ENCODE measurements around the gene RAB11B.
"Not testable (repeated sequence)": the region's sequence is repeated elsewhere in the genome, so short reads cannot be mapped to it uniquely, and the experiment has no call there.

RAB11B gene

GRCh38 chr19:8393871-8394250, 3.7 kb downstream of the RAB11B start:
- DNase-seq (ENCODE audit: low read depth in 2 of 2), result no peak

- DNase-seq (ENCODE audit: low read depth in 2 of 2), result no peak
These were observed 5.5 kb downstream of the RAB11B start for GRCh38 chr19:8395621-8396082.

GRCh38 chr19:8396185-8396562, 6.0 kb downstream of the RAB11B start:
- no peak for DNase-seq (ENCODE audit: low read depth in 2 of 2)

- DNase-seq (ENCODE audit: low read depth in 2 of 2), result peak; percentile 43 to 44
These were observed 6.5 kb downstream of the RAB11B start for GRCh38 chr19:8396563-8397203.

- no peak for DNase-seq (ENCODE audit: low read depth in 2 of 2)
These were observed 7.1 kb downstream of the RAB11B start for GRCh38 chr19:8397271-8397670.

GRCh38 chr19:8397746-8398310, 7.7 kb downstream of the RAB11B start:
- DNase-seq (ENCODE audit: low read depth in 2 of 2), result no peak

GRCh38 chr19:8398311-8398771, 8.2 kb downstream of the RAB11B start:
- no peak for DNase-seq (ENCODE audit: low read depth in 2 of 2)

GRCh38 chr19:8399681-8400188, 9.6 kb downstream of the RAB11B start:
- no peak for DNase-seq (ENCODE audit: low read depth in 2 of 2)

- DNase-seq (ENCODE audit: low read depth in 2 of 2), result no peak
These were observed 11.8 kb downstream of the RAB11B start for GRCh38 chr19:8401981-8402411.

GRCh38 chr19:8403098-8403819, 13.1 kb downstream of the RAB11B start:
- no peak for DNase-seq (ENCODE audit: low read depth in 2 of 2)

GRCh38 chr19:8403820-8404109, 13.6 kb downstream of the RAB11B start:
- DNase-seq (ENCODE audit: low read depth in 2 of 2), result no peak

GRCh38 chr19:8404391-8405151, 14.4 kb downstream of the RAB11B start:
- no peak for DNase-seq (ENCODE audit: low read depth in 2 of 2)

- not testable (repeated sequence) for DNase-seq (ENCODE audit: low read depth in 2 of 2)
These were observed 20.6 kb downstream of the RAB11B start for GRCh38 chr19:8410718-8411117.

GRCh38 chr19:8412783-8413628, 22.8 kb downstream of the RAB11B start, which contains the start of gene MARCHF2:
Gene MARCHF2, plus strand, starts transcription at chr19:8413305. Its CDS starts 8,536 bp downstream, at chr19:8421841.
- peak; percentile 89 to 91 for DNase-seq (ENCODE audit: low read depth in 2 of 2)

GRCh38 chr19:8413629-8413995, 23.5 kb downstream of the RAB11B start:
- DNase-seq (ENCODE audit: low read depth in 2 of 2), result no peak

GRCh38 chr19:8416796-8417195, 26.6 kb downstream of the RAB11B start:
- no peak for DNase-seq (ENCODE audit: low read depth in 2 of 2)

GRCh38 chr19:8421484-8422461, 31.6 kb downstream of the RAB11B start:
- no peak for DNase-seq (ENCODE audit: low read depth in 2 of 2)

- DNase-seq (ENCODE audit: low read depth in 2 of 2), result no peak
These were observed 33.7 kb downstream of the RAB11B start for GRCh38 chr19:8423817-8424223.

GRCh38 chr19:8425331-8425730, 35.2 kb downstream of the RAB11B start:
- DNase-seq (ENCODE audit: low read depth in 2 of 2), result not testable (repeated sequence)

- no peak for DNase-seq (ENCODE audit: low read depth in 2 of 2)
These were observed 36.1 kb downstream of the RAB11B start for GRCh38 chr19:8426283-8426682.
